NCI-H1694 treated with DMSO at 0.1 percent for 48 hours (cell line): Measurements from ENCODE around the gene MS4A8.

Source experiments
- DNase-seq: peaks from one replicate; lab custom pipeline; 2025; lab: John Stamatoyannopoulos, UW

MS4A8 gene

DNA sequence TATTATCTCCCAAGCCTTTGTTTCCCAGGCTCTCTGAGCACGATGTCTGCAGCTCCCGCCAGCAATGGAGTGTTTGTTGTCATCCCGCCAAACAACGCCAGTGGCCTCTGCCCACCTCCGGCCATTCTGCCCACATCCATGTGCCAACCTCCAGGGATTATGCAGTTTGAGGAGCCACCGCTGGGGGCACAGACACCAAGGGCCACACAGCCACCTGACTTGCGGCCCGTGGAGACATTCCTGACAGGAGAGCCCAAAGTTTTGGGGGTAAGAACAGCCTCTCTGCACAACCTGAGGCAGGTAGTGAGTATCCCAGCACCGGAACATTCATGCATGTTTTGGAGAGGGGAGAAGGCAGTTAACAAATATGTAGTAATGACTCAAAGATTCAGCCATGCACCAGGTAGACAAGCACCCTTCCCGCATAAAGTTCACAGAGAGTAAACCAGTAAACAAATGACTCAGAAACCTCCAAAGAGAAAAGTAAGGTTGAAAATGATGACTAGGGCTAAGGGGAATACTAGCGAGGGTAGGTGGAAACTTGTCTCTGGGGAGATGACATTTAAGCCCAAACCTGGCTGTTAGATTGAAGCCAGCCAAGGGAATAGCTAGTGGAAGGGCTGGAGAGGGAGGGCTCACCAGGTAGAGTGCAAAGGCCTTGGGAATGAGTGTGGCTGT lies 64.4 kb downstream of the MS4A8 start:
- no peak for DNase-seq

GRCh38 chr11:60764879-60765278 lies 65.5 kb downstream of the MS4A8 start:
- no peak for DNase-seq

DNA sequence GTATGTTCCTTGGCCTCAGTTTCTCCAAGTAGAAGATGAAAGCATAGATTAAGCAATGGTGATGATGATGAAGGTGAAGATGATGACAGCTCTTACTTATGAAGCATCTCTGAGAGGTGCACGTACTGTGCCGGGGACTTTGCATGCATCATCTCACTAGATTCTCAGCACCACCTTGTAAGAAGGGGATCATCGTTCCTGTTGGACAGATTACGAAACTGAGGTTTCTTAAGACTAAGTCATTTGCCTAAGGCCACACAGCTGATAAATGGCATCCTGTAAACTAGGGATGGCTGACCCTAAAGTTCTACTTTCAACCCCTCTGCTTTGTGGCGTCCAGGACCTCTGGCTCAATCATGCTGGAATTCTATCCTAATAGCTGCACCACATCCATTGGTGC lies 65.9 kb downstream of the MS4A8 start:
- DNase-seq = no peak
